Neural cell (in vitro differentiated cells): ENCODE measurements around the gene BICD1.

ENCODE experiments used
- EP300 ChIP-seq: fragments of 450-650 bp; conservative IDR thresholded peaks from 2 replicates; pipeline ENCODE4 v1.6.1; 2014; ENCODE audit warnings: antibody characterized with exemption, mild to moderate bottlenecking, moderate library complexity; ENCODE audit not compliant: poor library complexity, severe bottlenecking
- EZH2 ChIP-seq: fragments of 200-600, 300-800 bp; shearing (Covaris generic), sonication (generic); IDR thresholded peaks from 2 replicates; pipeline ENCODE4 v1.6.1; 2014; ENCODE audit warnings: antibody characterized with exemption, low read length, borderline replicate concordance, mild to moderate bottlenecking; ENCODE audit not compliant: insufficient read depth, poor library complexity, severe bottlenecking
- MXI1 ChIP-seq: fragments of 450-650 bp; conservative IDR thresholded peaks from 2 replicates; pipeline ENCODE4 v1.6.1; 2014; ENCODE audit warnings: antibody characterized with exemption, mild to moderate bottlenecking; ENCODE audit not compliant: poor library complexity, severe bottlenecking
- POLR2AphosphoS5 ChIP-seq: IDR thresholded peaks from 2 replicates; pipeline ENCODE4 v1.6.1; 2012
- RAD21 ChIP-seq: fragments of 450-650 bp; conservative IDR thresholded peaks from 2 replicates; pipeline ENCODE4 v1.6.1; 2014; ENCODE audit warnings: antibody characterized with exemption, mild to moderate bottlenecking, moderate library complexity
- SMC3 ChIP-seq: fragments of 450-650 bp; conservative IDR thresholded peaks from 2 replicates; pipeline ENCODE4 v1.6.1; 2014; ENCODE audit warnings: antibody characterized with exemption, mild to moderate bottlenecking, moderate library complexity; ENCODE audit not compliant: poor library complexity
- TAF1 ChIP-seq: IDR thresholded peaks from 2 replicates; pipeline ENCODE4 v1.6.1; 2012; ENCODE audit warnings: low read depth
- TF ChIP-seq, protein P1 (sequence below): fragments of 450-650 bp; IDR thresholded peaks from 2 replicates; pipeline ENCODE4 v1.5.1; 2014; ENCODE audit warnings: antibody characterized with exemption, mild to moderate bottlenecking, moderate library complexity; ENCODE audit not compliant: poor library complexity, severe bottlenecking
- TF ChIP-seq, protein P2 (sequence below): IDR thresholded peaks from 2 replicates; pipeline ENCODE4 v1.6.1; 2012; ENCODE audit warnings: borderline replicate concordance

DNA sequence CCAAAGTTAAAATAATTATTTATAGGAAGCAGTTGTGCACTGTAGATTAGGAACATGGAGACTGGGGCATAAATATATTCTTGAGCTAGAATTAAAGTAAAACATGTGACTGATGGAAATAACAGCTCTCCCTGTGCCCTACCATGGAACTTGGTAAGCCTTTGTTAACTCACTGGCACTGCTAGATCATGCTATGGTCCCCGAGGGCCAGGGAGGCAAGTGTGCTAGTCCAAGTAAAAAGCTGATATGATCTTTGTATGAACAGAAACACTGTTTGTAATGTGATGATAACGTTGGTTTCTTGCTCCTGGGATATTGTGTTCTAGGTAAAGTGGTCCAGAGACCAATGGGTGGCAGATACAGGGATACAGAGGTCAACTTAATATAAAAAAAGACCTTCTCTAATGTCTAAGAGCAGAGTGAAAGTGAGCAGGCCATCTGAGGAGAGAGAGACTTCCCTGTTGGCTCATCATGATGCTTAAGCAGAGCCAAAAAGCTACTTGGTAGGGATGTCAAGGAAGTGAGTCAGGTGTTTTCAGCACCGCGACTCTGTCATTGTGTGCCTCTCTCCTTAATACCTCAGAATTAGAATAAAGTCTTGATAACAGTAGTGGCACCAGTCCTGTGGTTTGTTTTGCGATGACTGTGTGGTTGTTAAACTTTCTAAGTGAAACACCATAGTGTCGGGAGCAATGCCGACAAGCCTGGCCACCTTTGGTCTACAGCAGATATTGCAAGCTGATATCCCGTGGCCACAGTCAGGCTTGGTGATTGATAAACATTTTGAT, 27.6 kb downstream of the BICD1 start:
- TF ChIP-seq, protein P1, sequence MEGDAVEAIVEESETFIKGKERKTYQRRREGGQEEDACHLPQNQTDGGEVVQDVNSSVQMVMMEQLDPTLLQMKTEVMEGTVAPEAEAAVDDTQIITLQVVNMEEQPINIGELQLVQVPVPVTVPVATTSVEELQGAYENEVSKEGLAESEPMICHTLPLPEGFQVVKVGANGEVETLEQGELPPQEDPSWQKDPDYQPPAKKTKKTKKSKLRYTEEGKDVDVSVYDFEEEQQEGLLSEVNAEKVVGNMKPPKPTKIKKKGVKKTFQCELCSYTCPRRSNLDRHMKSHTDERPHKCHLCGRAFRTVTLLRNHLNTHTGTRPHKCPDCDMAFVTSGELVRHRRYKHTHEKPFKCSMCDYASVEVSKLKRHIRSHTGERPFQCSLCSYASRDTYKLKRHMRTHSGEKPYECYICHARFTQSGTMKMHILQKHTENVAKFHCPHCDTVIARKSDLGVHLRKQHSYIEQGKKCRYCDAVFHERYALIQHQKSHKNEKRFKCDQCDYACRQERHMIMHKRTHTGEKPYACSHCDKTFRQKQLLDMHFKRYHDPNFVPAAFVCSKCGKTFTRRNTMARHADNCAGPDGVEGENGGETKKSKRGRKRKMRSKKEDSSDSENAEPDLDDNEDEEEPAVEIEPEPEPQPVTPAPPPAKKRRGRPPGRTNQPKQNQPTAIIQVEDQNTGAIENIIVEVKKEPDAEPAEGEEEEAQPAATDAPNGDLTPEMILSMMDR = no peak
- TF ChIP-seq MXI1 (no peak), RAD21 (no peak), EP300 (no peak), POLR2AphosphoS5 (no peak), EZH2 (no peak), TAF1 (no peak), SMC3 (no peak)
- TF ChIP-seq, protein P2, sequence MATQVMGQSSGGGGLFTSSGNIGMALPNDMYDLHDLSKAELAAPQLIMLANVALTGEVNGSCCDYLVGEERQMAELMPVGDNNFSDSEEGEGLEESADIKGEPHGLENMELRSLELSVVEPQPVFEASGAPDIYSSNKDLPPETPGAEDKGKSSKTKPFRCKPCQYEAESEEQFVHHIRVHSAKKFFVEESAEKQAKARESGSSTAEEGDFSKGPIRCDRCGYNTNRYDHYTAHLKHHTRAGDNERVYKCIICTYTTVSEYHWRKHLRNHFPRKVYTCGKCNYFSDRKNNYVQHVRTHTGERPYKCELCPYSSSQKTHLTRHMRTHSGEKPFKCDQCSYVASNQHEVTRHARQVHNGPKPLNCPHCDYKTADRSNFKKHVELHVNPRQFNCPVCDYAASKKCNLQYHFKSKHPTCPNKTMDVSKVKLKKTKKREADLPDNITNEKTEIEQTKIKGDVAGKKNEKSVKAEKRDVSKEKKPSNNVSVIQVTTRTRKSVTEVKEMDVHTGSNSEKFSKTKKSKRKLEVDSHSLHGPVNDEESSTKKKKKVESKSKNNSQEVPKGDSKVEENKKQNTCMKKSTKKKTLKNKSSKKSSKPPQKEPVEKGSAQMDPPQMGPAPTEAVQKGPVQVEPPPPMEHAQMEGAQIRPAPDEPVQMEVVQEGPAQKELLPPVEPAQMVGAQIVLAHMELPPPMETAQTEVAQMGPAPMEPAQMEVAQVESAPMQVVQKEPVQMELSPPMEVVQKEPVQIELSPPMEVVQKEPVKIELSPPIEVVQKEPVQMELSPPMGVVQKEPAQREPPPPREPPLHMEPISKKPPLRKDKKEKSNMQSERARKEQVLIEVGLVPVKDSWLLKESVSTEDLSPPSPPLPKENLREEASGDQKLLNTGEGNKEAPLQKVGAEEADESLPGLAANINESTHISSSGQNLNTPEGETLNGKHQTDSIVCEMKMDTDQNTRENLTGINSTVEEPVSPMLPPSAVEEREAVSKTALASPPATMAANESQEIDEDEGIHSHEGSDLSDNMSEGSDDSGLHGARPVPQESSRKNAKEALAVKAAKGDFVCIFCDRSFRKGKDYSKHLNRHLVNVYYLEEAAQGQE = no peak
